ENCODE results near the gene GPX5. TPM values are rescaled to one million over a fixed set of nuclear protein-coding genes. Genes with fewer than 3 reads are reported as not detected.

The GPX5 gene
- total and polyA plus RNA-seq, 10 of the 15 experiments (the other 5 are each of a cell fraction or from before 2014, with no cell fraction given) = not detected

GRCh38 chr6:28490205-28490890 is 35.3 kb upstream of the GPX5 start (continued):
- TF ChIP-seq, protein P1, sequence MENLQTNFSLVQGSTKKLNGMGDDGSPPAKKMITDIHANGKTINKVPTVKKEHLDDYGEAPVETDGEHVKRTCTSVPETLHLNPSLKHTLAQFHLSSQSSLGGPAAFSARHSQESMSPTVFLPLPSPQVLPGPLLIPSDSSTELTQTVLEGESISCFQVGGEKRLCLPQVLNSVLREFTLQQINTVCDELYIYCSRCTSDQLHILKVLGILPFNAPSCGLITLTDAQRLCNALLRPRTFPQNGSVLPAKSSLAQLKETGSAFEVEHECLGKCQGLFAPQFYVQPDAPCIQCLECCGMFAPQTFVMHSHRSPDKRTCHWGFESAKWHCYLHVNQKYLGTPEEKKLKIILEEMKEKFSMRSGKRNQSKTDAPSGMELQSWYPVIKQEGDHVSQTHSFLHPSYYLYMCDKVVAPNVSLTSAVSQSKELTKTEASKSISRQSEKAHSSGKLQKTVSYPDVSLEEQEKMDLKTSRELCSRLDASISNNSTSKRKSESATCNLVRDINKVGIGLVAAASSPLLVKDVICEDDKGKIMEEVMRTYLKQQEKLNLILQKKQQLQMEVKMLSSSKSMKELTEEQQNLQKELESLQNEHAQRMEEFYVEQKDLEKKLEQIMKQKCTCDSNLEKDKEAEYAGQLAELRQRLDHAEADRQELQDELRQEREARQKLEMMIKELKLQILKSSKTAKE (IDR thresholded peaks at IDR 0.05; ENCODE audit: low read depth, poor library complexity, severe bottlenecking) = no peak
- TF ChIP-seq KDM1A (IDR thresholded peaks at IDR 0.05; ENCODE audit: borderline replicate concordance) (no peak), HDAC2 (IDR thresholded peaks at IDR 0.05) (no peak), POU2F2 (IDR thresholded peaks at IDR 0.05; ENCODE audit: borderline replicate concordance, low read depth, low read length) (no peak), IRF4 (IDR thresholded peaks at IDR 0.05; ENCODE audit: low read depth, low read length) (no peak)
- TF ChIP-seq, protein P2, sequence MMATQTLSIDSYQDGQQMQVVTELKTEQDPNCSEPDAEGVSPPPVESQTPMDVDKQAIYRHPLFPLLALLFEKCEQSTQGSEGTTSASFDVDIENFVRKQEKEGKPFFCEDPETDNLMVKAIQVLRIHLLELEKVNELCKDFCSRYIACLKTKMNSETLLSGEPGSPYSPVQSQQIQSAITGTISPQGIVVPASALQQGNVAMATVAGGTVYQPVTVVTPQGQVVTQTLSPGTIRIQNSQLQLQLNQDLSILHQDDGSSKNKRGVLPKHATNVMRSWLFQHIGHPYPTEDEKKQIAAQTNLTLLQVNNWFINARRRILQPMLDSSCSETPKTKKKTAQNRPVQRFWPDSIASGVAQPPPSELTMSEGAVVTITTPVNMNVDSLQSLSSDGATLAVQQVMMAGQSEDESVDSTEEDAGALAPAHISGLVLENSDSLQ (IDR thresholded peaks at IDR 0.05) = no peak

DNA sequence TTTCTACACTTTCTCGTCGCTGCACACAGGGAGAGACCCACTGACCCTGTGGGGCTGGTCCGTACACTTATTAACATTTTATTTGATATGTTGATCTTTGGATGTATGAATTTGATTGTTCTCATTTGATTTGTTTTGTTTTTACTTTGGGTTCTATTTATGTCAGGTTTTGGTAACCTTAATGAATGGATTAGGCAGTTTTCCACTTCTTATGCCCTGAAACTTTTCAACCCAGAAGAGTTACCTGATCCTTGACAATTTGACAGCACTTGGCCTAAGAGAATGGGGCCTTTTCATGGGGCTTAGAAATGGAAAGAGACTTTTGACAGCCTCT is 33.7 kb upstream of the GPX5 start:
- no peak overlapping the region for H3K27ac ChIP-seq (ENCODE audit: control insufficient read depth, insufficient read depth)
- no peak overlapping the region for H3K4me2 ChIP-seq (ENCODE audit: control insufficient read depth, insufficient read depth)
- ChIA-PET SMC1A (ENCODE audit: uncharacterized antibody, unreplicated experiment) (no interaction called here), CTCF (no interaction called here), RAD21 (ENCODE audit: unreplicated experiment) (no interaction called here), POLR2A (no interaction called here)
- no peaks in the 10 kb centered on the region for H3K79me2 ChIP-seq (ENCODE audit: control insufficient read depth, insufficient read depth, low read length)
- no peaks in the 10 kb centered on the region for H3K4me1 ChIP-seq (ENCODE audit: control insufficient read depth, insufficient read depth, low read length)
- DNase-seq (ENCODE audit: low read depth, low spot score) = no peak
- H3K27me3 ChIP-seq (replicated peaks in 1 of 2; ENCODE audit: control insufficient read depth in 2 of 2, insufficient read depth in 2 of 2, low read length in 1 of 2) = no peaks in the 10 kb centered on the region
- no peak for FAIRE-seq
- no peak overlapping the region for H3K9ac ChIP-seq (ENCODE audit: control insufficient read depth, insufficient read depth, low read length)
- no peaks in the 10 kb centered on the region for H4K20me1 ChIP-seq (ENCODE audit: control insufficient read depth, insufficient read depth)
- intact Hi-C loops (cut with micrococcal nuclease; ENCODE audit: unreplicated experiment) = no loop called here
- H3K36me3 ChIP-seq (ENCODE audit: control insufficient read depth in 2 of 2, insufficient read depth in 2 of 2, low read length in 1 of 2) = no peaks in the 10 kb centered on the region
- BruUV-seq (replicated peaks) = no TSS peak
- no peaks in the 10 kb centered on the region for H3K9me3 ChIP-seq (replicated peaks; ENCODE audit: control insufficient read depth, insufficient read depth, low read length)
- H3K4me3 ChIP-seq = no peak overlapping the region
- no peak for ATAC-seq
- 87% methylated on average over 3 of the region's 3 CpGs for WGBS (ENCODE audit: insufficient coverage, insufficient replicate concordance, low lambda C conversion rate, missing lambda C conversion rate)
- H2AFZ ChIP-seq (ENCODE audit: control insufficient read depth, low read depth, low read length) = no peak overlapping the region
- in situ Hi-C loops (cut with MboI) = no loop called here
- no peak for TF ChIP-seq POLR2AphosphoS2 (IDR thresholded peaks at IDR 0.05; ENCODE audit: low read depth, low read length)
- no peak for TF ChIP-seq ATF3 (IDR thresholded peaks at IDR 0.05; ENCODE audit: borderline replicate concordance, extremely low read depth, low read depth, low read length)
- TF ChIP-seq EP300 (IDR thresholded peaks at IDR 0.05; ENCODE audit: borderline replicate concordance in 1 of 2, control insufficient read depth in 1 of 2, low read depth in 2 of 2, low read length in 2 of 2) = no peak
- TF ChIP-seq PAX5 (IDR thresholded peaks at IDR 0.05; ENCODE audit: borderline replicate concordance, low read depth, low read length) = no peak
- no peak for TF ChIP-seq NR2C2 (IDR thresholded peaks at IDR 0.05; ENCODE audit: borderline replicate concordance, control insufficient read depth, insufficient read length, low read depth)
- TF ChIP-seq RFX5 (IDR thresholded peaks at IDR 0.05; ENCODE audit: low read depth, low read length) = no peak
- TF ChIP-seq ZBTB33 (IDR thresholded peaks at IDR 0.05) = no peak
- no peak for TF ChIP-seq DPF2 (IDR thresholded peaks at IDR 0.05)
- TF ChIP-seq ZSCAN29 (IDR thresholded peaks at IDR 0.05) = no peak
- no peak for TF ChIP-seq YBX1 (IDR thresholded peaks at IDR 0.05)
- no peak for TF ChIP-seq GABPA (IDR thresholded peaks at IDR 0.05; ENCODE audit: low read depth)
- no peak for TF ChIP-seq ETV6 (conservative IDR thresholded peaks at IDR 0.05 in 1 of 2, IDR thresholded peaks at IDR 0.05 in 1 of 2; ENCODE audit: borderline replicate concordance in 1 of 2, low read depth in 1 of 2)
